IPS-18a (cell line): ENCODE results near the gene RNPEPL1.

Experiments
- H3K27ac ChIP-seq: one replicate; pipeline ENCODE4 v1.5.1; 2013; ENCODE audit warnings: low read length
- H3K27me3 ChIP-seq: one replicate; pipeline ENCODE4 v1.6.1; 2013; ENCODE audit warnings: mild to moderate bottlenecking, low read length; ENCODE audit not compliant: control insufficient read depth, insufficient read depth
- H3K36me3 ChIP-seq: one replicate; pipeline ENCODE4 v1.6.1; 2013; ENCODE audit warnings: low read depth, low read length; ENCODE audit not compliant: control insufficient read depth
- H3K4me1 ChIP-seq: one replicate; pipeline ENCODE4 v1.6.1; 2013; ENCODE audit warnings: low read depth, low read length; ENCODE audit not compliant: control insufficient read depth
- H3K4me3 ChIP-seq: one replicate; pipeline ENCODE4 v1.5.1; 2013; ENCODE audit warnings: low read length
- H3K9ac ChIP-seq: one replicate; pipeline ENCODE4 v1.6.1; 2013; ENCODE audit warnings: mild to moderate bottlenecking, low read length, moderate library complexity
- H3K9me3 ChIP-seq: one replicate; pipeline ENCODE4 v1.6.1; 2013; ENCODE audit warnings: low read depth, low read length; ENCODE audit not compliant: control insufficient read depth

The RNPEPL1 gene

GRCh38 chr2:240593026-240593702 is 24.9 kb downstream of the RNPEPL1 start:
- Histone ChIP-seq H3K27ac (no peak overlapping the region), H3K4me3 (no peak overlapping the region), H3K4me1 (no peaks in the 10 kb centered on the region), H3K9ac (no peak overlapping the region), H3K27me3 (no peaks in the 10 kb centered on the region), H3K36me3 (peaks cover 6% of the 10 kb centered on the region), H3K9me3 (no peaks in the 10 kb centered on the region)

- Histone ChIP-seq H3K27me3 (no peaks in the 10 kb centered on the region), H3K4me1 (no peaks in the 10 kb centered on the region), H3K9ac (no peak overlapping the region), H3K36me3 (peaks cover 7% of the 10 kb centered on the region), H3K9me3 (no peaks in the 10 kb centered on the region), H3K27ac (no peak overlapping the region), H3K4me3 (no peak overlapping the region)
Measured at GRCh38 chr2:240593703-240594451, 25.6 kb downstream of the RNPEPL1 start.

GRCh38 chr2:240594511-240595380 is 26.5 kb downstream of the RNPEPL1 start:
- Histone ChIP-seq H3K9ac (no peak overlapping the region), H3K27me3 (no peaks in the 10 kb centered on the region), H3K4me3 (no peak overlapping the region), H3K9me3 (no peaks in the 10 kb centered on the region), H3K27ac (no peak overlapping the region), H3K36me3 (peaks cover 5% of the 10 kb centered on the region), H3K4me1 (no peaks in the 10 kb centered on the region)

- no peaks in the 10 kb centered on the region for H3K9me3 ChIP-seq
- H3K36me3 ChIP-seq, result peaks cover 4% of the 10 kb centered on the region
- H3K4me1 ChIP-seq, result no peaks in the 10 kb centered on the region
- H3K9ac ChIP-seq, result no peak overlapping the region
- no peak overlapping the region for H3K27ac ChIP-seq
- H3K4me3 ChIP-seq, result no peak overlapping the region
- no peaks in the 10 kb centered on the region for H3K27me3 ChIP-seq
Measured at GRCh38 chr2:240595381-240596079, 27.2 kb downstream of the RNPEPL1 start.

- H3K9ac ChIP-seq, result no peak overlapping the region
- H3K27ac ChIP-seq, result no peak overlapping the region
- no peaks in the 10 kb centered on the region for H3K27me3 ChIP-seq
- H3K9me3 ChIP-seq, result no peaks in the 10 kb centered on the region
- no peaks in the 10 kb centered on the region for H3K4me1 ChIP-seq
- H3K4me3 ChIP-seq, result no peak overlapping the region
- peaks cover 4% of the 10 kb centered on the region for H3K36me3 ChIP-seq
Measured at GRCh38 chr2:240596080-240596460, 27.8 kb downstream of the RNPEPL1 start.

- no peak overlapping the region for H3K9ac ChIP-seq
- no peaks in the 10 kb centered on the region for H3K9me3 ChIP-seq
- no peaks in the 10 kb centered on the region for H3K4me1 ChIP-seq
- H3K4me3 ChIP-seq, result no peak overlapping the region
- H3K27ac ChIP-seq, result no peak overlapping the region
- H3K36me3 ChIP-seq, result peaks cover 4% of the 10 kb centered on the region
- no peaks in the 10 kb centered on the region for H3K27me3 ChIP-seq
Measured at GRCh38 chr2:240596491-240596931, 28.2 kb downstream of the RNPEPL1 start.

- Histone ChIP-seq H3K27ac (no peak overlapping the region), H3K36me3 (peaks cover 4% of the 10 kb centered on the region), H3K4me1 (no peaks in the 10 kb centered on the region), H3K4me3 (no peak overlapping the region), H3K27me3 (no peaks in the 10 kb centered on the region), H3K9me3 (no peaks in the 10 kb centered on the region), H3K9ac (no peak overlapping the region)
Measured at GRCh38 chr2:240597054-240597418, 28.8 kb downstream of the RNPEPL1 start.

- Histone ChIP-seq H3K9me3 (no peaks in the 10 kb centered on the region), H3K4me1 (no peaks in the 10 kb centered on the region), H3K4me3 (no peak overlapping the region), H3K27me3 (no peaks in the 10 kb centered on the region), H3K36me3 (peaks cover 4% of the 10 kb centered on the region), H3K9ac (no peak overlapping the region), H3K27ac (no peak overlapping the region)
Measured at GRCh38 chr2:240597419-240598181, 29.3 kb downstream of the RNPEPL1 start.

- no peak overlapping the region for H3K27ac ChIP-seq
- no peaks in the 10 kb centered on the region for H3K9me3 ChIP-seq
- H3K4me1 ChIP-seq, result no peaks in the 10 kb centered on the region
- H3K9ac ChIP-seq, result no peak overlapping the region
- no peaks in the 10 kb centered on the region for H3K27me3 ChIP-seq
- H3K4me3 ChIP-seq, result no peak overlapping the region
- H3K36me3 ChIP-seq, result peaks cover 4% of the 10 kb centered on the region
Measured at GRCh38 chr2:240598311-240598911, 30.1 kb downstream of the RNPEPL1 start.

- peaks cover 4% of the 10 kb centered on the region for H3K36me3 ChIP-seq
- H3K27ac ChIP-seq, result no peak overlapping the region
- H3K9ac ChIP-seq, result no peak overlapping the region
Measured at GRCh38 chr2:240599141-240599583, 30.9 kb downstream of the RNPEPL1 start.

More at GRCh38 chr2:240599141-240599583, 30.9 kb downstream of the RNPEPL1 start:
- H3K4me3 ChIP-seq, result no peak overlapping the region
- H3K4me1 ChIP-seq, result no peaks in the 10 kb centered on the region
- H3K9me3 ChIP-seq, result no peaks in the 10 kb centered on the region
- no peaks in the 10 kb centered on the region for H3K27me3 ChIP-seq
